Memory B cell (primary cell): Measurements from ENCODE around the gene GNB2.
"Not testable (repeated sequence)": the region's sequence is repeated elsewhere in the genome, so short reads cannot be mapped to it uniquely, and the experiment has no call there.

Experiments used
- ATAC-seq: fragments of 150-1000 bp; cut with Tn5 transposase; 2 replicates; pipeline ENCODE4 v1.10.0; 2021; ENCODE audit warnings: low read depth, mild to moderate bottlenecking, moderate library complexity
- DNase-seq, 2 donors: peaks; one replicate each; pipeline ENCODE4 v3.0.0; 2022; ENCODE audit warnings: low spot score in 2 of 2
- H3K27ac Mint-ChIP-seq: one replicate; pipeline ENCODE4 v1.8.0; 2022; ENCODE audit warnings: mild to moderate bottlenecking, moderate library complexity, mixed read lengths
- H3K27me3 Mint-ChIP-seq: one replicate; pipeline ENCODE4 v1.8.0; 2022; ENCODE audit warnings: mixed read lengths
- H3K36me3 Mint-ChIP-seq: one replicate; pipeline ENCODE4 v1.8.0; 2022; ENCODE audit warnings: mild to moderate bottlenecking, mixed read lengths
- H3K4me1 Mint-ChIP-seq: one replicate; pipeline ENCODE4 v1.8.0; 2022; ENCODE audit warnings: mixed read lengths
- H3K4me3 Mint-ChIP-seq: one replicate; pipeline ENCODE4 v1.8.0; 2022; ENCODE audit warnings: mild to moderate bottlenecking, moderate library complexity, mixed read lengths
- H3K9me3 Mint-ChIP-seq: one replicate; pipeline ENCODE4 v1.8.0; 2022; ENCODE audit warnings: mixed read lengths

GNB2 gene

DNA sequence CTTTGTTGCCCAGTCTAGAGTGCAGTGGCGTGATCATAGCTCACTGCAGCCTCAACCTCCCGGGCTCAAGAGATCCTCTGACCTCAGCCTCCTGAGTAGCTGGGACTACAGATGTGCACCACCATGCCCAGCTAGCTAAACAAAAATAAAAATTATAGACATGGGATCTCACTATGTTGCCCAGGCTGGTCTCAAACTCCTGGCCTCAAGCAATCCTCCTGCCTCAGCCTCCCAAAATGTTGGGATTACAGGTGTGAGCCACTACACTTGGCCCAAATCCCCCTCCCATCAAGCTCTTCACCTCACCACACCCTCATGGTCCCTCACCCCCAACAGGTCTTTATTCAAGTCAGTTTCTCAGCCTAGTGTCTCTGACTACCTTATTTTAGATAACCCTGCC, 43.5 kb downstream of the GNB2 start:
- not testable (repeated sequence) for DNase-seq, H3K27ac Mint-ChIP-seq, H3K36me3 Mint-ChIP-seq, H3K4me1 Mint-ChIP-seq, H3K4me3 Mint-ChIP-seq, ATAC-seq
- Mint-ChIP-seq H3K9me3 (peaks cover 11% of the 10 kb centered on the region), H3K27me3 (peaks cover 13% of the 10 kb centered on the region)

DNA sequence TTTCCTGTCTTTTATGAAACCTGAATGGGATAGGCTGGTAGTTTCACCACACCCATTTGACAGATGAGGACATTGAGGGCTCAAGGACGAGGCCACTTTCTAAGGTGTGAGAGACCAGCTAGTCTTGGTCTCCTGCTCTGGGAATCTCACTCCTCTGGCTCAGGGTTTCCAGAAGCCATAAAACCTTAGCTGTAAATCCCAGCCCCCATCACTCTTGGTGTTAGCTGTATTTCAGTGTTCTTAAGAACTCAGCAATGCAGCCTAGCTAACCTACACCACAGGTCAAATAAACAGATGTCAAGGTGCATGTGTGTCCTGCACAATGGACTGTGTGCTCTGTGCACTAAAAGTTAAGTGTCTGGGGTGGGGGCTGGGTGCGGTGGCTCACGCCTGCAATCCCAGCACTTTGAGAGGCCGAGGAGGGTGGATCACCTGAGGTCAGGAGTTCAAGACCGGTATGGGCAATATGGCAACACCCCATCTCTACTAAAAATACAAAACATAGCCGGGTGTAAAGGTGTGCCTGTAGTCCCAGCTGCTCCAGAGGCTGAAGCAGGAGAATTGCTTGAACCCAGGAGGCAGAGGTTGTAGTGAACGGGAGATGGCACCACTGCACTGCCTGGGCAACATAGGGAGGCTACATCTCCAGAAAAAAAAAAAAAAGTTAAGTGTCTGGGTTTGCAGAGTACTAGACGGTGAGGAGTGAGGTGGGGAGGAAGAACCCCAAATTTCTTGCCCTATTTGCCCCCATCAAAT, 46.2 kb downstream of the GNB2 start:
- DNase-seq: no peak
- no peak overlapping the region for H3K4me3 Mint-ChIP-seq
- H3K9me3 Mint-ChIP-seq: peaks cover 11% of the 10 kb centered on the region

DNA sequence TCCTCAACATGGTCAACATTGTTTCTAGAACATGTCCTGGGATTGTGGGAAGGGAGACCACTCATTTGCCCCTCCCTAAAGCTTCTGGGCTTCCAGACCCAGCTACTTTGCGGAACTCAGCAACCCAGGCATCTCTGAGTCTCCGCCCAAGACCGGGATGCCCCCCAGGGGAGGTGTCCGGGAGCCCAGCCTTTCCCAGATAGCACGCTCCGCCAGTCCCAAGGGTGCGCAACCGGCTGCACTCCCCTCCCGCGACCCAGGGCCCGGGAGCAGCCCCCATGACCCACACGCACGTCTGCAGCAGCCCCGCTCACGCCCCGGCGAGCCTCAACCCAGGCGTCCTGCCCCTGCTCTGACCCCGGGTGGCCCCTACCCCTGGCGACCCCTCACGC, 46.7 kb downstream of the GNB2 start, which contains the start of gene EPO:
TSS of gene EPO (plus strand) at position 190 of the 392 bp plus-strand sequence. CDS start 513 bp downstream, outside the sequence.
- no peak within 1 kb of the TSS for H3K4me3 Mint-ChIP-seq
- peaks cover 5% of the 10 kb centered on the region for H3K36me3 Mint-ChIP-seq
- H3K9me3 Mint-ChIP-seq: peaks cover 11% of the 10 kb centered on the region
- peaks cover 3% of the 10 kb centered on the region for H3K4me1 Mint-ChIP-seq
- DNase-seq: no peak
- ATAC-seq: no peak
- peaks cover 24% of the 10 kb centered on the region for H3K27me3 Mint-ChIP-seq
- H3K27ac Mint-ChIP-seq: no peak within 1 kb of the TSS

More for the DNA sequence above, 46.2 kb downstream of the GNB2 start:
- no peaks in the 10 kb centered on the region for H3K4me1 Mint-ChIP-seq
- peaks cover 5% of the 10 kb centered on the region for H3K36me3 Mint-ChIP-seq
- no peak for ATAC-seq
- H3K27me3 Mint-ChIP-seq: peaks cover 24% of the 10 kb centered on the region
- H3K27ac Mint-ChIP-seq: no peak overlapping the region

DNA sequence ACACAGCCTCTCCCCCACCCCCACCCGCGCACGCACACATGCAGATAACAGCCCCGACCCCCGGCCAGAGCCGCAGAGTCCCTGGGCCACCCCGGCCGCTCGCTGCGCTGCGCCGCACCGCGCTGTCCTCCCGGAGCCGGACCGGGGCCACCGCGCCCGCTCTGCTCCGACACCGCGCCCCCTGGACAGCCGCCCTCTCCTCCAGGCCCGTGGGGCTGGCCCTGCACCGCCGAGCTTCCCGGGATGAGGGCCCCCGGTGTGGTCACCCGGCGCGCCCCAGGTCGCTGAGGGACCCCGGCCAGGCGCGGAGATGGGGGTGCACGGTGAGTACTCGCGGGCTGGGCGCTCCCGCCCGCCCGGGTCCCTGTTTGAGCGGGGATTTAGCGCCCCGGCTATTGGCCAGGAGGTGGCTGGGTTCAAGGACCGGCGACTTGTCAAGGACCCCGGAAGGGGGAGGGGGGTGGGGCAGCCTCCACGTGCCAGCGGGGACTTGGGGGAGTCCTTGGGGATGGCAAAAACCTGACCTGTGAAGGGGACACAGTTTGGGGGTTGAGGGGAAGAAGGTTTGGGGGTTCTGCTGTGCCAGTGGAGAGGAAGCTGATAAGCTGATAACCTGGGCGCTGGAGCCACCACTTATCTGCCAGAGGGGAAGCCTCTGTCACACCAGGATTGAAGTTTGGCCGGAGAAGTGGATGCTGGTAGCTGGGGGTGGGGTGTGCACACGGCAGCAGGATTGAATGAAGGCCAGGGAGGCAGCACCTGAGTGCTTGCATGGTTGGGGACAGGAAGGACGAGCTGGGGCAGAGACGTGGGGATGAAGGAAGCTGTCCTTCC, 47.3 kb downstream of the GNB2 start:
- H3K4me3 Mint-ChIP-seq: no peak overlapping the region
- peaks cover 5% of the 10 kb centered on the region for H3K36me3 Mint-ChIP-seq
- H3K27ac Mint-ChIP-seq: no peak overlapping the region
- no peak for DNase-seq
- H3K27me3 Mint-ChIP-seq: peaks cover 24% of the 10 kb centered on the region
- H3K4me1 Mint-ChIP-seq: peaks cover 3% of the 10 kb centered on the region
- no peak for ATAC-seq
- peaks cover 11% of the 10 kb centered on the region for H3K9me3 Mint-ChIP-seq

DNA sequence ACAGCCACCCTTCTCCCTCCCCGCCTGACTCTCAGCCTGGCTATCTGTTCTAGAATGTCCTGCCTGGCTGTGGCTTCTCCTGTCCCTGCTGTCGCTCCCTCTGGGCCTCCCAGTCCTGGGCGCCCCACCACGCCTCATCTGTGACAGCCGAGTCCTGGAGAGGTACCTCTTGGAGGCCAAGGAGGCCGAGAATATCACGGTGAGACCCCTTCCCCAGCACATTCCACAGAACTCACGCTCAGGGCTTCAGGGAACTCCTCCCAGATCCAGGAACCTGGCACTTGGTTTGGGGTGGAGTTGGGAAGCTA, 47.9 kb downstream of the GNB2 start:
- DNase-seq (no peak), ATAC-seq (no peak)
- H3K27ac Mint-ChIP-seq: no peak overlapping the region
- H3K36me3 Mint-ChIP-seq: peaks cover 5% of the 10 kb centered on the region
- peaks cover 24% of the 10 kb centered on the region for H3K27me3 Mint-ChIP-seq
- H3K4me1 Mint-ChIP-seq: peaks cover 3% of the 10 kb centered on the region
- H3K9me3 Mint-ChIP-seq: peaks cover 11% of the 10 kb centered on the region
- no peak overlapping the region for H3K4me3 Mint-ChIP-seq

DNA sequence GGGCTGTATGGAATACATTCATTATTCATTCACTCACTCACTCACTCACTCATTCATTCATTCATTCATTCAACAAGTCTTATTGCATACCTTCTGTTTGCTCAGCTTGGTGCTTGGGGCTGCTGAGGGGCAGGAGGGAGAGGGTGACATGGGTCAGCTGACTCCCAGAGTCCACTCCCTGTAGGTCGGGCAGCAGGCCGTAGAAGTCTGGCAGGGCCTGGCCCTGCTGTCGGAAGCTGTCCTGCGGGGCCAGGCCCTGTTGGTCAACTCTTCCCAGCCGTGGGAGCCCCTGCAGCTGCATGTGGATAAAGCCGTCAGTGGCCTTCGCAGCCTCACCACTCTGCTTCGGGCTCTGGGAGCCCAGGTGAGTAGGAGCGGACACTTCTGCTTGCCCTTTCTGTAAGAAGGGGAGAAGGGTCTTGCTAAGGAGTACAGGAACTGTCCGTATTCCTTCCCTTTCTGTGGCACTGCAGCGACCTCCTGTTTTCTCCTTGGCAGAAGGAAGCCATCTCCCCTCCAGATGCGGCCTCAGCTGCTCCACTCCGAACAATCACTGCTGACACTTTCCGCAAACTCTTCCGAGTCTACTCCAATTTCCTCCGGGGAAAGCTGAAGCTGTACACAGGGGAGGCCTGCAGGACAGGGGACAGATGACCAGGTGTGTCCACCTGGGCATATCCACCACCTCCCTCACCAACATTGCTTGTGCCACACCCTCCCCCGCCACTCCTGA, 49.1 kb downstream of the GNB2 start:
- ATAC-seq (no peak), DNase-seq (no peak)
- H3K27ac Mint-ChIP-seq: no peak overlapping the region
- H3K36me3 Mint-ChIP-seq: peaks cover 3% of the 10 kb centered on the region
- H3K27me3 Mint-ChIP-seq: peaks cover 25% of the 10 kb centered on the region
- peaks cover 9% of the 10 kb centered on the region for H3K9me3 Mint-ChIP-seq
- H3K4me3 Mint-ChIP-seq: no peak overlapping the region
- H3K4me1 Mint-ChIP-seq: peaks cover 3% of the 10 kb centered on the region

DNA sequence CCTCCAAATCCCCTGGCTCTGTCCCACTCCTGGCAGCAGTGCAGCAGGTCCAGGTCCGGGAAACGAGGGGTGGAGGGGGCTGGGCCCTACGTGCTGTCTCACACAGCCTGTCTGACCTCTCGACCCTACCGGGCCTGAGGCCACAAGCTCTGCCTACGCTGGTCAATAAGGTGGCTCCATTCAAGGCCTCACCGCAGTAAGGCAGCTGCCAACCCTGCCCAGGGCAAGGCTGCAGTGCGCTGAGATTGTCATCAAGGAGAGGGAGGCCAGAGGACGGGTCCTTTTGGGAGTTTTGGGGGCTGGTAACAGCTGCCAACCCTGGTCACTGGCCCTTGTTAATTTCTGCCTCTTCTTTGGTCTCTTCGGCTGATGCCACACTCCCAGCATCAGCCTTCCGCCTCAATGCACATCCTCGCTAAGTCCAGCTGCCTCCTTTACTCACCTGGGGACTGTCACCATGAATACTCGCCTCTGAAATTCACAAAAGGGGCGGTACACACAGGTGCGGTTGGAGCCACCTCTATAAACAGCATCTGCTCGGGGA, 50.3 kb downstream of the GNB2 start:
- Mint-ChIP-seq H3K27me3 (peaks cover 25% of the 10 kb centered on the region), H3K36me3 (peaks cover 3% of the 10 kb centered on the region), H3K9me3 (peaks cover 3% of the 10 kb centered on the region), H3K27ac (no peak overlapping the region), H3K4me3 (no peak overlapping the region), H3K4me1 (peaks cover 3% of the 10 kb centered on the region)
- ATAC-seq (no peak), DNase-seq (no peak)

DNA sequence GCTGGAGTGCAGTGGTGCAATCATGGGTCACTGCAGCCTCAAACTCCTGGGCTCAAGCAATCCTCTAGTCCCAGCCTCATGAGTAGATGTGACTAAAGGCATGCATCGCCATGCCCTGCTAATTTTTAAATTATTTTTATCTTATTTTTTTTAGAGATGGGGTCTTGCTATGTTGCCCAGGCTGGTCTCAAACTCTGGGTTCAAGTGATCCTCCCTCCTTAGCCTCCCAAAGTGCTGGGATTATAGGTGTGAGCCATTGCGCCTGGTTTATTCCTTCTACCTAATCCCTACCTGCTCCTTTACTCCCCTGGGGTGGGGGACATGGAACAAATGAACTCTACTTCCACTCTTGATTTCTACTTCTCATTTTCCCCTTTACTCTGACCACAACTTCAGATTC, 50.8 kb downstream of the GNB2 start:
- H3K4me3 Mint-ChIP-seq, H3K27ac Mint-ChIP-seq, H3K9me3 Mint-ChIP-seq, DNase-seq, H3K4me1 Mint-ChIP-seq, ATAC-seq, H3K36me3 Mint-ChIP-seq: not testable (repeated sequence)
- H3K27me3 Mint-ChIP-seq: peaks cover 21% of the 10 kb centered on the region

DNA sequence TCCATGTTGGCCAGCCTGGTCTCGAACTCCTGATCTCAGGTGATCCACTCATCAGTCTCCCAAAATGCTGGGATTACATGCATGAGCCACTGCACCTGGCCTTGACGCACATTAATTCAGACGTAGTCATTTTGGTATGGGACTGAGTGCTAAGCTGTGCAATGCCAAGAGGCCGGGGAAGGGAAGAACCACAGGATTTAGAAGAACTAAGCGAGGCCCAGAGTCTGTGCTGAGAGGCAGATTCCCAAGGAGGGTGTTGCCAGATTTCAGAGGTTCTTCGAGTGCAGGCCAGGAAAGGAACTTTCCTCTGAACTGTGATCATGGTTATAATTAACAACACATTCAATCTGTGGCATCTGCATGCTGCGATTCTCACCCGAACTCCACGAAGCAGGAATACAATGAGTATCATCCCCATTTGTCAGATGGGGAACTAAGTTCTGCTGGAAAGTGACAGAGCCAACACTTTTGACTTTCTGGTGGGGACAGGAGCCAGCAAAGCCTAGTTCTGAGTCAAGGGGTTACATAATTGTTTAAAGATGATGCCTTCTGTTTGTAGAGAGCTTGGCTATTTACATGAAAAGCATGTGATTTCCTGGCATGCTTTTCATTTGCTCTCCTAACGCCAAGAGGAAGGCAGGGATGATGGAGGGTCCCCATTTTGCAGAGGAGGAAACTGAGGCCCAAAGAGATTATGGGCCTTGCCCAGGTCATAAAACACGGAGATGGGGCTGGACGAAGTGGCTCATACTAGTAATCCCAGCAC, 53.6 kb downstream of the GNB2 start:
- Mint-ChIP-seq H3K4me1 (peaks cover 3% of the 10 kb centered on the region), H3K36me3 (no peaks in the 10 kb centered on the region), H3K27me3 (peaks cover 15% of the 10 kb centered on the region), H3K9me3 (no peaks in the 10 kb centered on the region), H3K27ac (no peak overlapping the region), H3K4me3 (no peak overlapping the region)
- ATAC-seq (no peak), DNase-seq (no peak)

DNA sequence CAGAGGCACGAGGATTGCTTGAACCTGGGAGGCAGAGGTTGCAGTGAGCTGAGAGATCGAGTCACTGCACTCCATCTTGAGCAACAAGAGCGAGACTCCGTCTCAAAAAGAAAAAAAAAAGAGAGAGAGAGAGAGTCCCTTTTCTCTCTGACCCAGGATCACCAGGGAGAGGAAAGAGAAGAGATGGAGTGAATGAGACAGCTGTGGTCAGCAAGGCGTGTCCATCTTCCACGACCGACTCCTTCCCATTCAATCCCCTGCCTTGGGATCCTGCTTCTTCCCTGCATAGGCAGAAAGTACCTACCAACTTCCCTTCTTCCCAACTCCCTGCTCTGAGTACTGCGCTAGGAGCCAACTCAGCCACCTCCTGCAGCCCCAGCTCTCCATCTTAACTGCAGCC, 54.7 kb downstream of the GNB2 start:
- ATAC-seq (no peak), DNase-seq (no peak)
- Mint-ChIP-seq H3K36me3 (no peaks in the 10 kb centered on the region), H3K27me3 (peaks cover 10% of the 10 kb centered on the region), H3K4me3 (no peak overlapping the region), H3K9me3 (no peaks in the 10 kb centered on the region), H3K4me1 (peaks cover 5% of the 10 kb centered on the region), H3K27ac (no peak overlapping the region)
